HG03354 (cell line): ENCODE data around the gene COQ10B.
"Not testable (repeated sequence)": the region's sequence is repeated elsewhere in the genome, so short reads cannot be mapped to it uniquely, and the experiment has no call there.

Experiments used
- ATAC-seq: cut with Tn5 transposase; IDR thresholded peaks from one replicate; pipeline ENCODE4 v1.9.1; 2021; ENCODE audit warnings: mild to moderate bottlenecking; ENCODE audit not compliant: unreplicated experiment, poor library complexity, severe bottlenecking

COQ10B gene

DNA sequence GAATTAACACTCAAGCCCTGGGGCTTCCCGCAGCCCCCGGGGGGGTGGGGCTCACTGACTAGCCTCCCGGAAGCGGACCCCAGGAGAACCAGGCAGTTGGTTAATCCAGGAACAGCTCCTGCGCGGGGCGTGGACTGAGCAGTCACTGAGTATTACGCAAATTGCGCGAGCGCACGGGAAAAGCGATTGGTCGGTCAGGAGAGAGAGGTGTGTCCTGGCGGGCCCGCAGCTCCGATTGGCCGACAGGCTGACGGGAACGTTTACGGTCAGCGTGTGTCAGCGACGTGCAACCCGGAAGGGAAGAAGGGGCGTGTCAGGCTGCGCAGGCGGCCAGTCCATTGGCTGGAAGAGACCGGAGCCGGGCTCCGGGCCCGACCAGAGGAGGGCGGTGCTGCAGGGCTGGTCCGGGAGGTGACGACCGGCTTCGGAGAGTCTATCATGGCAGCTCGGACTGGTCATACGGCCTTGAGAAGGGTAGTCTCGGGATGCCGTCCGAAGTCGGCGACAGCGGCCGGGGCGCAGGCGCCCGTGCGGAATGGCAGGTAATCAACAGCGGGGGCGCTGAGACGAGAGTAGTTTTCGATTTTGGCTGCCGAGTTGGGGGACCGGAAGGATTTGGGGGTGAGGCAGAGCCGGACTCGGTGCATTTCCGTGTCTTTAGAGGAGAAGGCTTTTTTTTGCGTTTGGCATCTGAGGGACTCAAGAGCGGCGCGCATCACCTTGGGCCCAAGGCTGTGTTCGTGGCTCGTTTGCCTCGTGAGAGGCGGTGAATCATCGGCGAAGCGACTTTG lies at the start of gene COQ10B:
Gene COQ10B (plus strand): TSS at position 430 of the 791 bp plus-strand sequence. CDS start 9 bp downstream, at position 439.
- ATAC-seq = peak; percentile 93

DNA sequence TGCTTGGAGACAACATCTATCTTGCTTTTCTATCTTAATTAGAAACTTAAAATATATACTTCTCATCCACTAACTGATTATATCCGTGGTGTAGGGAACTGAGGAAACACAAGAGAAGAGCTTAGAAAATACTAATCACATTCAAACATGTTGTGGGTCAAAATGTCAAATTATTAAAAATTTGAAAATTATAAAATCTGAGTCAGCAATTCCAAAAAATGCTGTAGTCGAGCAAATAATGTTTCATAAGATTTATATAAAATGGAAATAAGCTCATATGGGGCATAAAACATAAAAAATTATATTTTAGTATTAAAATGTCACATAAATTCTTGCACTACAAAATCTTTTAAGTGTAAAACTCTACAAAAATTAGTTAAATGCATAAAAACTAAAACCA lies 47.8 kb upstream of the COQ10B start:
- ATAC-seq = no peak

DNA sequence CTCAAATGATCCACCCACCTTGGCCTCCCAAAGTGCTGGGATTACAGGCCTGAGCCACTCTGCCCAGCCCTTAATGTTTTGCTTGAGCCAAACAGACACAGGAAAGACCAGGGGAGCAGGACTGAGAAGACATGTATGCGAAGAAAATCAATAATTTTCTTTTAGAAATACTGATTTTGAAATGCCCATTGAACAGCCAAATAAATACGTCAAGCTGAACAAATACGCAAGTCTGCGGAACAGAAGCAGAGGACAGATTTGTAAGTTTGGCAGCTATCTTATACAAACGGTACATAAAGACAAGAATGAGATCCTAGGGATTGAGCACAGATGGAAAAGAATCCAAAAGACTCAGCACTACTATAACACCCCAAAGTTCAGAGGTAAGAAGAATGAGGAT lies 39.3 kb upstream of the COQ10B start:
- ATAC-seq = no peak

DNA sequence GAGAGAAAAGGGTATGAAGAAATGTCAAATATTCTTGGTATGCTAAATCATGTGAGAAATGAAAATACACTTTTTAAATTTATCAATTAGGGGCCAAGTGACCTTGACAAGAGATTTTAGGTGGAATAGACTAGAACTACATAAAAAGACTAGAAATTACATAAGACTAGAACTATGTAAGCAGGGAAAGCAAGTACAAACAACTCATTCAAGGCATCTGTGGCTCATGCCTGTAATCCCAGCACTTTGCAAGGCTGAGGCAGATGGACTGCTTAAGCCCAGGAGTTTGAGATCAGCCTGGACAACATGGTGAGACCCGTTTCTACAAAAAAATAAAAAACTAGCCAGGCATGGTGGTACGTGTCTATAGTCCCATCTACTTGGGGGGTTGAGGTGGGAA lies 38.8 kb upstream of the COQ10B start:
- ATAC-seq = no peak

DNA sequence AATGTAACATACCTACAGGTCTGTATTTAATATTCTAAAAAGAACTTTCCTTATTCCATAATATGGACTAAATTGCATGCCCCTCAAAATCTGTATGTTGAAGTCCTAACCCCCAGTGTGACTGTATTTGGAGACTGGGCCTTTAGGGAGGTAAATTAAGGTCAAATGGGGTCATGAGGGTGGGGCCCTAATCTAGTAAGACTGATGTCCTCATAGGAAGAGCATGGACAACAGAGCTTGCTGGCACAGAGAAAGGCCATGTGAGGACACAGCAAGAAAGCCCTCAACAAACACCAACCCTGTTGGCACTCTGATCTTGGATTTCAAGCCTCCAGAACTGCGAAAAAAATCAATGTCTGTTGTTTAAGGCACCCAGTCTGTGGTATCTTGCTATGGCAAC lies 37.1 kb upstream of the COQ10B start:
- no peak for ATAC-seq

DNA sequence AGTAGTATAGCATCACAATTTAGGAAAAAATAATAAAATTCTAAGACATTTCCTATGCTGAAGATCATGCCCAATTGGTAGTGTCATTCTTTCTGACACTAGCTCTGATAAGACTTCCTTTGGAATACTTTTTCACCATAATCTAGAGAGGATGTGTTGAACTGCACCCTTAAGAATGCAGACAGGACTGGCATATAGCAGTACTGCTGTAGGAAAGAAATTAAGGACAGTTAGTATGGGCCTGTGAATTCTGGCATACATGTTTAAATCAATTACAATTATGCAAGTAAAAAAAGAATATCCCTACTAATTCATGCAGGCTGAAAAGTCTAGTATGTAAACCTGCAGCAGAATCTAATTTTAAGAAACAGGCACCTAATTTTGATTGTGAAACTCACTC lies 33.9 kb upstream of the COQ10B start:
- no peak for ATAC-seq

DNA sequence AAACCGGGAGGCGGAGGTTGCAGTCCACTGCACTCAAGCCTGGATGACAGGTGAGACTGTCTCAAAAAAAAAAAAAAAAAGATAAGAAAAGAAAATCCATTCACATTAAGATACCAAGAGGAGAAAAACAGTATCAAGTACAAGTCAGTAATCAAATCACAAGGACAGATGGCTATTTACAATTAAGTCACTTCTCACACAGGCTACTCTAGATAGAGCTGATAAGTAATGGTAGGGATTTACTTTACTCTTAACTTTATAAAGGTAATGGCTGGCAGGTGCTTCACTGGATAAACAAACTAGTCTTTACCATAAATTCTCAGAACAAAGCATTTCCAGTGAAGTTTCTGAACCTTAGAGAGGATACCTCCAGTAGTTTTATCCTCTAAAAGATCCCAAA lies 30.0 kb upstream of the COQ10B start:
- ATAC-seq = no peak

DNA sequence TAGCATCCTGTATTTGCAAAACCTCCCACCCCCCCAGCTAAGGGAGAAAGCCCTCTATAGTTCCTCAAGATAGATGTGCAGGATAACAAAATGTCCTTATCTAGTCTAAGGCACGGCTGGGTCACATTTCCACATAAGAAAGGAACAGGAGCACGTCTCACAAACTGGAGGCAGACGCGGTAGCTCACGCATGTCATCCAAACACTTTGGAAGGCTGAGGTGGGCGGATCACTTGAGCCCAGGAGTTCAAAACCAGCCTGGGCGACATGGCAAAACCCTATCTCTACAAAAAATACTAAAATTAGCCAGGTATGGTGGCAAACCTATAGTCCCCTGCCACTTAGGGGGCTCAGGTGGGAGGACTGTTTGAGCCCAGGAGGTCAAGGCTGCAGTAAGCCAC lies 27.8 kb upstream of the COQ10B start:
- no peak for ATAC-seq

DNA sequence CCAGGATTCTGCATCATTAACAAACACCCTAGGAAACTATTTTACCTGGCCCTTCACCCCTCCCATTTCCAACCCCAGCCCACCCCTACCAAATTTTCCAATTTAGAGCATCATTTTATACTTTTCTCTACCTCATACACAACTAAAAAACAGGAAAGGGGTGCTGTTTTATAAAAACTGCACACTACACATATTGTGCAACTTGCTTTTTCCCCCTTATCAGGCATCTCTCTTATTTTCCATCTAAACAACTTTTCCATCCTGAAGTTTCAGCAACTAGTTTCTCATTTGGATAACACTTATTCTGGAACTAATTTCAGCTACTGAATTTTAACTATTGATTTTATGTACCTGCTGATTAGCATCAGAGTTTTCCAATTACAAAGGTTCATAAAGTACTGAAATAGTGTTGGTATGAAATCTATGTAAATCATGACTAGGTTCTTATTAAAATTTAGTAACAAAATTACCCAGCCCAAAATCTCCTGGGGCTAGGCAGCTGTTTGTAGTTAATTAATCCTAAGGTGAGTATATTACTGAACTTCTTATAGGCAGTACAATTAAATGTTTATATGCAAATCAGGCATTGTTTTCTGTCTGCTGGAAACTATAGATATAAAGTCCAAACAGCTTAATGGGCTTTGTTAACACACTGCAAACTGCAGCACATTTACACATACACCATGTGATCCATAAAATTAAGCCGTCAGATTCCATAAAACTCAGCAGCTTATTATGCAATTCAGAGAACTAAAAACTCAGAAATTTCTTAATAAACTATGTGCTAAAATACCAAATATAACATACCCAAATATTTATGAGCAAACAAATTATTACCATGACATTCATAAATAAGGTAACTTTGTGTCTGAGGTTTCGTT lies 26.4 kb upstream of the COQ10B start:
- no peak for ATAC-seq

DNA sequence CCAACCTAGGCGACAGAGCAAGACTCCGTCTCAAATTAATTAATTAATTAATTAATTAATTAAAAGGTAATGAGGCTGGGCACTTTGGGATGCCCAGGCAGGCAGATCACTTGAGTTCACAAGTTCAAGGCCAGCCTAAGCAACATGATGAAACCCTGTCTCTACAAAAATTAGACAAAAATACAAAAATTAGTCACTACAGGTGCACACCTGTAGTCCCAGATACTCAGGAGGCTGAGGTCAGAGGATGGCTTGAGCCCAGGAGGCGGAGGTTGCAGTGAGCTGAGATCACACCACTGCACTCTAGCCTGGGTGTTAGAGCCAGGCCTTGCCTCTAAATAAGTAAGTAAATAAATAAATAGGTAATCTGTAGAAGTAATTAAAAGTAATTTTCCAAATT lies 25.4 kb upstream of the COQ10B start:
- ATAC-seq = no peak

DNA sequence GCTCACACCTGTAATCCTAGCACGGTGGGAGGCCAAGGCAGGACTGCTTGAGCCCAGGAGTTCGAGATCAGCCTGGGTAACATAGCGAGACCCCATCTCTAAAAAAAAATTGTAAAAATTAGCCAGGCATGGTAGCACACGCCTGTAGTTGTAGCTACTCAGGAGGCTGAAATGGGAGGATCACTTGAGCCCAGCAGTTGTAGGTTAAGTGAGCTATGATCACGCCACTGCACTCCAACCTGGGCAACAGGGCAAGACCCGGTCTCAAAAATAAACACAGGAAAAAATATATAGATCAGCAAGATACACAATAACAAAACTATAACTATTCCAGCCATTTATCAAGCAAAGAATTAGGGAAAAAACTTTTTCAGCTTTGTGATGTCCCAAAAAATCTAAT lies 21.5 kb upstream of the COQ10B start:
- no peak for ATAC-seq

DNA sequence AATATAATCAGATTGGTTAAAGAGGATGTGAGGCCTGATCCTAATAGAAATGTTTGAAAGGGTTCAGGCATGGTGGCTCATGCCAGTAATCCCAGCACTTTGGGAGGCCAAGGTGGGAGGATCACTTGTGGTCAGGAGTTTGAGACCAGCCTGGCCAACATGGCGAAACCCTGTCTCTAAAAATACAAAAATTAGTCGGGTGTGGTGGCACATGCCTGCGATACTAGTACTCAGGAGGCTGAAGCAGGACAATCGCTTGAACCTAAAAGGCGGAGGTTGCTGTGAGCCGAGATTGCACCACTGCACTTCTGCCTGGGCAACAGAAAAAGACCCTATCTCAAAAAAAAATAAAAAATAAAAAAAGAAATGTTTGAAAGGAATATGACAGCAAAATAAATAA lies 20.8 kb upstream of the COQ10B start:
- not testable (repeated sequence) for ATAC-seq

DNA sequence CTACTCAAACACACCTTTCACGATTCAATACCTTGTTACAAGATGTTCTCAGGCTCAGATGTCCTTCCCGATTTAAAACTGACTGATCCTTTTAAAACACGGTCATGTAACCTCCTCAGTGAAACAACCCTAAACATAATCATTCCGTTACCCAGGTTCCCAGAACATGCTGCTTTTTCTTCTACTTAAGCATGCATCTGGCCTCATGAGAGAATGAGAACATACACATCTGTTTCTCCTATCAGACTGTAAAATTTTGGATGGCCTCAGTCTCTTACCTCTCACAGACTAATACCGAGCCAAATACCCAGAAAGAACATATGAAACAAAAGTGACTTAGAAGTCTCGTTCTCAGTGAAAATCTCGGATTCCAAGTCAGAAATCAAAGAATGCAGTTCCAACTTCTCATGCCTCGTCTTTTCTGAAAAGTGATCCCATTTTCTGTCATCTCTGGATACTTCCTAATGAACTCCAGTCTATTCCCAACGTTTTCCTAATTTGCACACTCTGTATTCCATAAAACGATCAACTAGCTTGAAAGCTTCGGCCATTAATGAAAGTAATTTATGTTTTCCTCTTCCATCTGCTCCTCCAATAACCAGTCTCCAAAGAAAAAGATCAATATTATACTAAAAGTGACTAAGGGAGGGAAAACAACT lies 19.4 kb upstream of the COQ10B start:
- ATAC-seq = no peak

DNA sequence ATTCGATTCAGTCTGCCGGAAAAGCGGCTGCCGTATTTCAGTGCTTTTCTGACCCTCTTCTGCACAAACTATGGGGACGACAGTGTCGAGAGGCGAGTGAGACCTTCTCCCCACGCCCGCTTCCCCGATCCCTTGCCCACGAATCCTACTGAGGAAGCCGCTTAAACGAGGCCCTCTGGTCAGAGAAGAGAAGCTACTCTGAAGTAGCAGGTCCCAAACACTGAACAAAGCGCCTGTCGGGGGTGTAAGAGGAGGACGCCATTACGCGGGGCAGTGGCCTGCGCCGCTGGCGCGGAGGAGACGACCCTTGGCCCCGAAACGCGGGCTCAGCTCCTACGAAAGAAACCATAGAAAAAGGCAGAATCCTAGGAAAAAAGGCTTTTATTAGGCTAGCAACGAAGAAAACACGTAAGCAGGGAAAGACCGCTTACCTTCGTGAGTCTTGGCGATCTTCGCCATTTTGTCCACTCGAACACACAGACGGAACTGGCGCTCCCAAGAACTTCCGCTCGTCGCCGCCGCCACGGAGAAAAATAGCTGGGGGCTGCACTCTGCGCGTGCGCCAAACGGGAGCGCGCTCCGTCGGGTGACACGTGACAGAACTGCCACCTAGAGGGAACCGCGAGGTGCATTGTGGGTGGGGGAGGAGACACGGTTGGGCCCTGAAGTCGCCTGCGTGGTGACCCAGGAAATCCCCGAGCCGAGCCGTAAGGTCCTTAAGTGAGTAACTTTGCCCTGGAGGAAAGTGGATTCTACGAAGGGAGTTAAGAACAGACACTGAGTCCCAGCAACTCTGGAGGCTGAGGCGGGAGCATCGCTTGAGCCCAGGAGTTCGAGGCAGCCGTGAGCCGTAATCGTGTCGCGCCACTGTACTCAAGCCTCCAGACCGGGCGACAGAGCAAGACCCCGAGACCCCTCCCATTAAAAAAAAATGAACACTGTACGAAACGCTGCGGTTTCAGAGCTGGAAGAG lies 18.5 kb upstream of the COQ10B start, which contains the start of gene SF3B1:
Gene SF3B1 (minus strand): TSS at position 488 of the 973 bp plus-strand sequence. CDS start 29 bp downstream, at position 459.
- peak; percentile 97 for ATAC-seq

DNA sequence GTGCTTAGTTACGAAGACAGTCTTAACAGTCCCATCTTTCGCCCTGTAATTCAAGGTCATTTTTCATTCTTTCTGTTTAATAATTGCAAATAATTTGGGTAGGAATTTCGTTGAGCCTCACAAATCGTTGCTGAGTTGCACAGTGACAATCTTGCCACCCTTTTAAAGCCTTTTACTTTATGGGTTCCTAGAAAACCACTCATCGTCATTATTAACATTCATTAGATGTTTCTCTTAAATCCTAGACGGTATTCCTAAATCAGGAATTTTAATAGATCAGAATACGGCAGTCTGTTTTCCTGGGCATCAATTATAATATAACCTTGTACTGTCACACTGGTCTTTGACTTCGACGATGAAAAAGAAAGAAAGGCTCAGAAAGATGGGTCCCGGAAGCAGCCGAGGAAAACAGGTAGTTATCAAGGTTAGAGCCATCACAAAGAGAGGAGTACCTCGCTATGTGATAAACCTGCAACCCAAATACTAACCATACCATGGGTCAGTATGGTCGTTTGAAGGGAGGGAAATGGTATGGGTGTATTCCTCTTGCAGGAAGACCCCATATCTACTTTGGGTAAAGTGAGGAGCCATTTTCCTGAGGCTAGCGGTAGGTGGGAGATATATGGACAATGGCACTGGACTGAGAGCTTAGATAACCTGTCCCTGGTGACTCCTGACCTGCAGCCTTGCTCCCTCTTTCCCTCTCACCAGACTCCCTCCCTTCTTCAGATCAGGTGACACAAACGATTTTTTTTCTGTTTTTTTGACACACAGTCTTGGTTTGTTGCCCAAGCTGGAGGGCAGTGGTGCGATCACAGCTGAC lies 17.5 kb upstream of the COQ10B start:
- no peak for ATAC-seq

DNA sequence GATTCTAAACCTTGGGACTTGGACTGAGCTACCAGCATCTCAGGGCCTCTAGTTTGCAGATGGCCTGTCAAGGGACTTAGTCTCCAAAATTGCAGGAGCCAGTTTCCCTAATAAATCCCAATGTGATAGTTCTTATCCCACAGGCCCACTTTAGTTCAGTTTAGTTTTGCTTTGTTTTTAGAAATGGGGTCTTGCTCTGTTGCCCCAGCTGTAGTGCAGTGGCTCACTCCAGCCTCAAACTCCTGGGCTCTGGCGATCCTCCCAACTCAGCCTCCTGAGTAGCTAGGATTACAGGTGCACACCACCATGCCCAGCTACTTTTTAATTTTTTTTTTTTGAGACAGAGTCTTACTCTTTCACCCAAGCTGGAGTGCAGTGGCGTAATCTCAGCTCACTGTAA lies 16.0 kb upstream of the COQ10B start:
- ATAC-seq = no peak

DNA sequence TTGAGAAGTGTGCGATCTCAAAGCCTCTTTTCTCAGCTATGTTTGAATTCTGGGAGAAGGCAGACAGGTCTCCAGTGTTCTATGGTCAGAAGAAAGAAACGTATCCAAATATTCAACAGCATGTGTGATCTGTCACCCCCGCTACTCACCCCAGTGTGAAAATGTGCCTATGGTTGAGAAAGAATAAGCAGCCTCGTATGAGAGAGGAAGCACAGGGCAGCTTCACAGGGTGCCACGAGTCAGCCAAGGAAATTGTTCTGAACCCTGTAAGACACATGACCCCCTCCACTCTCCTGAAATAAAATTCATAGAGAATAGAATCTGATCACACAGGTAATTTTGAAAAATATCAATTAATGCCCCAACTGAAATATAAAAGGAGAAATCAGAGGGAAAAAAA lies 10.5 kb upstream of the COQ10B start:
- ATAC-seq = no peak

DNA sequence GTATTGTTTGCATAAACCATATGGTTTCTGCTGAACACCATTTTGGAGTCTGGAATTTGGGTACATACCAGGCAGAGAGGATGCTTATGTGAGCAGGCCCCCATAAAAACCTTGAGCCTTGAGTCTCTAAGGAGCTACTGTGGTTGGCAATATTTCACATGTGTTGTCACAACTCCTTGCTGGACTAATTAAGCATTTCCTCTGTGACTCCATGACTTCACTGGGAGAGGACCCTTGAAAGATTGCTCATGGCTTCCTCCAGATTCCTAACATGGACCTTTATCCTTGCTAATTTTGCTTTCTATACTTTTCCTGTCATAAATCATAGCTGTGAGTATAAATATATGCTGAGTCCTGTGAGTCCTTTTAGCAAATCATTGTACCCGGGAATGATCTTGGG lies 7.6 kb upstream of the COQ10B start:
- ATAC-seq = no peak
